Natural killer cell (primary cell): ENCODE results near the gene ELOVL1. TPM values are rescaled to one million over a fixed set of nuclear protein-coding genes. Genes with fewer than 3 reads are reported as not detected.

ENCODE experiments used
- ATAC-seq, 3 donors: fragments of 150-1000 bp in 2 of 3; fragments of 200-7000 bp in 1 of 3; cut with Tn5 transposase; 1 replicate in 1 of 3; 2 replicates in 2 of 3; pipeline ENCODE4 v1.10.0; 2021; ENCODE audit warnings: mild to moderate bottlenecking in 2 of 3, moderate library complexity in 2 of 3
- DNase-seq, 2 donors: peaks; one replicate each; pipeline versions ENCODE4 v3.0.0 to v3.0.0-alpha.2; 2013 to 2021; ENCODE audit warnings: mixed read lengths in 1 of 2
- H3K27ac ChIP-seq: one replicate; pipeline ENCODE4 v1.5.1; 2013; ENCODE audit warnings: mild to moderate bottlenecking, low read length
- H3K27me3 ChIP-seq: one replicate; pipeline ENCODE4 v1.6.1; 2013; ENCODE audit warnings: low read length; ENCODE audit not compliant: control insufficient read depth, insufficient read depth
- H3K36me3 ChIP-seq: one replicate; pipeline ENCODE4 v1.6.1; 2013; ENCODE audit warnings: low read length; ENCODE audit not compliant: control insufficient read depth, insufficient read depth
- H3K4me1 ChIP-seq: one replicate; pipeline ENCODE4 v1.6.1; 2013; ENCODE audit warnings: low read length; ENCODE audit not compliant: control insufficient read depth, insufficient read depth
- H3K4me3 ChIP-seq: one replicate; pipeline ENCODE4 v1.5.1; 2013; ENCODE audit warnings: low read length
- H3K9me3 ChIP-seq: one replicate; pipeline ENCODE4 v1.6.1; 2013; ENCODE audit warnings: low read length; ENCODE audit not compliant: control insufficient read depth, insufficient read depth
- H3K27ac Mint-ChIP-seq, 2 donors: one replicate each; pipeline ENCODE4 v1.8.0; 2022; ENCODE audit warnings: mild to moderate bottlenecking in 2 of 2, mixed read lengths in 2 of 2, moderate library complexity in 1 of 2
- H3K27me3 Mint-ChIP-seq, 2 donors: one replicate each; pipeline ENCODE4 v1.8.0; 2022; ENCODE audit warnings: low read depth in 2 of 2, mixed read lengths in 2 of 2
- H3K36me3 Mint-ChIP-seq: one replicate; pipeline ENCODE4 v1.8.0; 2022; ENCODE audit warnings: mixed read lengths
- H3K4me1 Mint-ChIP-seq, 2 donors: one replicate each; pipeline ENCODE4 v1.8.0; 2022; ENCODE audit warnings: mixed read lengths in 2 of 2
- H3K4me3 Mint-ChIP-seq: one replicate; pipeline ENCODE4 v1.8.0; 2022; ENCODE audit warnings: mild to moderate bottlenecking, moderate library complexity, mixed read lengths
- H3K9me3 Mint-ChIP-seq, 2 donors: one replicate each; pipeline ENCODE4 v1.8.0; 2022; ENCODE audit warnings: mixed read lengths in 2 of 2
- CTCF ChIP-seq: fragments of 200-600 bp; IDR thresholded peaks from one replicate; pipeline ENCODE4 v1.8.0; 2022; ENCODE audit warnings: antibody characterized with exemption
- WGBS: methylation state at CpG from one replicate; pipeline ENCODE4 v1.1.7; 2013; ENCODE audit warnings: missing lambda C conversion rate; ENCODE audit not compliant: insufficient coverage; 5-methylcytosine and 5-hydroxymethylcytosine counted together
- intact Hi-C: fragments of 100-400 bp; cut with micrococcal nuclease; formaldehyde crosslinking; loops from one replicate; pipeline ENCODE4 v1.14.2; 2022
- total RNA-seq, 4 donors: library from RNA; stranded (reverse); fragments of 120-200 nt in 1 of 4; gene quantifications; one replicate each; pipeline versions ENCODE4 v1.2.3 to v1.2.4, GENCODE V29; 2013 to 2022

ELOVL1 gene
- total RNA-seq, 3 donors from 2014 or later (not counting 1 experiment from before 2014, with no cell fraction given) = 53.2 to 73.0 (median 67.5) TPM

DNA sequence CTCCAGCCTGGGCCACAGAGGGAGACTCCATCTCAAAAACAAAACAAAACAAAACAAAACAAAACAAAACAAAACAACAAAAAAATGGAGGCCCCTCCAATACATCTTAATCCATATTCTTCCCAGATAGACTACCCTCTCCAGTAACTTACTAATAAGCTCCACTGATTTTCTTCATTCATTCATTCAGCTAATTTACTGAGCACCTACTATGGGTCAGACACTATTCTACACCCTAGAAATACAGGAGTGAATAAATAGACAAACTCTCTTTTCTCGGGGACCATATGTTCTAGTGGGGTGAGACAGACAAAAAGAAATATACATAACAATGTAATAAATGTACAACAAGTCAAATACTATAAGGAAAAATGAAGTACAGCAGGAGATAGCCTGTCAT is 16.8 kb downstream of the ELOVL1 start:
- Mint-ChIP-seq H3K27ac (no peak overlapping the region), H3K27me3 (no peaks in the 10 kb centered on the region), H3K9me3 (no peaks in the 10 kb centered on the region), H3K36me3 (no peaks in the 10 kb centered on the region), H3K4me3 (no peak overlapping the region), H3K4me1 (peaks cover 8 to 12% of the 10 kb centered on the region in 2 donors)
- no peak for ATAC-seq
- Histone ChIP-seq H3K27me3 (no peaks in the 10 kb centered on the region), H3K36me3 (no peaks in the 10 kb centered on the region), H3K4me1 (peaks cover 4% of the 10 kb centered on the region), H3K4me3 (no peak overlapping the region), H3K9me3 (no peaks in the 10 kb centered on the region), H3K27ac (no peak overlapping the region)
- DNase-seq = no peak
- no peak for TF ChIP-seq CTCF
- intact Hi-C loops = no loop called here
- WGBS = no CpG with 5 or more reads among the region's 1 CpG

GRCh38 chr1:43349594-43350306 is 18.1 kb downstream of the ELOVL1 start:
- Histone ChIP-seq H3K4me3 (no peak overlapping the region), H3K27ac (peak overlapping the region; percentile 67), H3K9me3 (no peaks in the 10 kb centered on the region), H3K27me3 (no peaks in the 10 kb centered on the region), H3K4me1 (peaks cover 4% of the 10 kb centered on the region), H3K36me3 (no peaks in the 10 kb centered on the region)
- ATAC-seq (no peak), DNase-seq (no peak)
- TF ChIP-seq CTCF = no peak
- Mint-ChIP-seq H3K27me3 (no peaks in the 10 kb centered on the region), H3K4me3 (peak overlapping the region; percentile 71), H3K27ac (peak overlapping the region; percentile 51 to 88), H3K9me3 (no peaks in the 10 kb centered on the region), H3K4me1 (peaks cover 8 to 12% of the 10 kb centered on the region in 2 donors), H3K36me3 (no peaks in the 10 kb centered on the region)
- intact Hi-C loops = no loop called here
- WGBS = 85% methylated on average over 10 of the region's 11 CpGs

DNA sequence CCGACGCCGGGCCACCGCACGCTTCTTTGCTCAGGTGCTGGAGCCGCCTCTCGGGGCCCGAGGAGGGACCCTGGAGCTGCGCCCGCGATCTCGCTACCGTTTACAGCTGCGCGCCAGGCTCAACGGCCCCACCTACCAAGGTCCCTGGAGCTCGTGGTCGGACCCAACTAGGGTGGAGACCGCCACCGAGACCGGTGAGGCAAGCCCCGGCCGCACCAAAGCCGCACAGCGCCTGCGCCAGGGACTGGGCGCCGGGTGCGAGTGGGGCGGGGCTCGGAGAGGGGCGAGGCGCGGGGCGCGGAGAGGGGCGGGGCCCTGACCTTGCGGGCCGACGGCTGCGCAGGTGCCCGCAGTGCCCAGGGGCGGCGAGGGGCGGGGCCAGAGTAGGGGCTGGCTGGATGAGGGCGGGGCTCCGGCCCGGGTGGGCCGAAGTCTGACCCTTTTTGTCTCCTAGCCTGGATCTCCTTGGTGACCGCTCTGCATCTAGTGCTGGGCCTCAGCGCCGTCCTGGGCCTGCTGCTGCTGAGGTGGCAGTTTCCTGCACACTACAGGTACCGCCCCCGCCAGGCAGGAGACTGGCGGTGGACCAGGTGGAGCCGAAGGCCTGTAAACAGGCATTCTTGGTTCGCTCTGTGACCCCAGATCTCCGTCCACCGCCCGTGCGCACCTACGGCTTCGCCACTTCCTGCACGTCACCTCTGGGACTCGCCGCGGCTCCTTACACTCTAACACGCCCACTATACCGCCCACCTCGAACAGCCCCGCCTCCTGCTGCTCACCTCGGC is 18.8 kb downstream of the ELOVL1 start:
- intact Hi-C loops = no loop called here

More for the DNA sequence above, 18.8 kb downstream of the ELOVL1 start:
- Histone ChIP-seq H3K27ac (peak overlapping the region; percentile 67), H3K4me3 (peak overlapping the region; percentile 26), H3K27me3 (no peaks in the 10 kb centered on the region), H3K36me3 (no peaks in the 10 kb centered on the region), H3K9me3 (no peaks in the 10 kb centered on the region), H3K4me1 (peaks cover 4% of the 10 kb centered on the region)
- Mint-ChIP-seq H3K4me1 (peaks cover 8 to 12% of the 10 kb centered on the region in 2 donors), H3K9me3 (no peaks in the 10 kb centered on the region), H3K27me3 (no peaks in the 10 kb centered on the region), H3K27ac (peak overlapping the region; percentile 51 to 88), H3K4me3 (peak overlapping the region; percentile 71), H3K36me3 (no peaks in the 10 kb centered on the region)
- peak; percentile 45 to 79 for DNase-seq
- TF ChIP-seq CTCF = no peak
- ATAC-seq = peak; percentile 90 to 92 (median 92)
- 67% methylated on average over 72 of the region's 72 CpGs for WGBS
